AG09309 (cell line): ENCODE results near the gene DENND2D.

Experiments
- DNase-seq: peaks from one replicate; pipeline ENCODE4 v3.0.0-alpha.2; 2010; ENCODE audit warnings: low read depth
- H3K4me3 ChIP-seq: 2 replicates; pipeline ENCODE4 v1.5.1; 2011; ENCODE audit warnings: mild to moderate bottlenecking, low read depth, low read length, moderate library complexity; ENCODE audit not compliant: control insufficient read depth
- CTCF ChIP-seq: IDR thresholded peaks from 2 replicates; pipeline ENCODE4 v1.5.1; 2011; ENCODE audit warnings: mild to moderate bottlenecking, low read depth, low read length, inconsistent platforms; ENCODE audit not compliant: insufficient read depth, control insufficient read depth; ENCODE audit errors: missing control alignments

Gene DENND2D

GRCh38 chr1:111209622-111210021 lies 9.2 kb upstream of the DENND2D start:
- TF ChIP-seq CTCF = no peak
- DNase-seq = no peak

GRCh38 chr1:111208921-111209320 lies 8.5 kb upstream of the DENND2D start:
- TF ChIP-seq CTCF = no peak
- DNase-seq = no peak

More at GRCh38 chr1:111209622-111210021, 9.2 kb upstream of the DENND2D start:
- H3K4me3 ChIP-seq = no peak overlapping the region

GRCh38 chr1:111205714-111206050 lies 5.2 kb upstream of the DENND2D start:
- H3K4me3 ChIP-seq = no peak overlapping the region
- TF ChIP-seq CTCF = no peak
- DNase-seq = no peak

More at GRCh38 chr1:111208921-111209320, 8.5 kb upstream of the DENND2D start:
- no peak overlapping the region for H3K4me3 ChIP-seq

- no peak overlapping the region for H3K4me3 ChIP-seq
- TF ChIP-seq CTCF = no peak
- DNase-seq = no peak
Measured at GRCh38 chr1:111204983-111205713, 4.7 kb upstream of the DENND2D start.

GRCh38 chr1:111204201-111204982 lies 3.9 kb upstream of the DENND2D start:
- TF ChIP-seq CTCF = no peak
- peak overlapping the region; percentile 51 for H3K4me3 ChIP-seq
- no peak for DNase-seq

GRCh38 chr1:111203681-111204200 lies 3.3 kb upstream of the DENND2D start:
- H3K4me3 ChIP-seq = peak overlapping the region; percentile 51
- DNase-seq = no peak
- TF ChIP-seq CTCF = no peak
